HCT116 (cell line): ENCODE data around the gene UROS. TPM values are rescaled to one million over a fixed set of nuclear protein-coding genes. Genes with fewer than 3 reads are reported as not detected.

ENCODE experiments used
- ATAC-seq: fragments of 200-7000 bp; cut with Tn5 transposase; 2 replicates; pipeline ENCODE4 v1.9.1; 2020; ENCODE audit warnings: mild to moderate bottlenecking, moderate library complexity
- BruUV-seq: library from RNA; stranded (reverse); fragments of 400-500 nt; replicated peaks from 2 replicates; lab custom pipeline; 2021; lab: Mats Ljungman, UMichigan
- CTCF ChIA-PET: fragments of 300-600 bp; sonication (Branson Sonifier 250); formaldehyde crosslinking; loops from one replicate; lab custom pipeline; 2021; ENCODE audit warnings: antibody characterized with exemption; lab: Charles Lee
- POLR2A ChIA-PET: fragments of 300-600, 350-600 bp; sonication (Branson Sonifier 250); formaldehyde crosslinking; loops from one replicate; lab custom pipeline; 2021; ENCODE audit warnings: antibody characterized with exemption; lab: Charles Lee
- RAD21 ChIA-PET, 2 experiments: fragments of 300-600 bp; sonication (Branson Sonifier 250); formaldehyde crosslinking; loops; one replicate each; lab custom pipeline; 2023; ENCODE audit warnings: low total read pairs in 2 of 2; ENCODE audit not compliant: uncharacterized antibody in 2 of 2, unreplicated experiment in 2 of 2, low non-redundant PET in 1 of 2; lab: Charles Lee
- DNase-seq: peaks from one replicate; pipeline ENCODE4 v3.0.0-alpha.2; 2010; ENCODE audit warnings: low read depth, low spot score
- H2AFZ ChIP-seq: fragments of 200-600 bp; shearing (Covaris generic), sonication (generic); 2 replicates; pipeline ENCODE4 v1.6.1; 2017; ENCODE audit warnings: low read depth, mixed run types, mixed read lengths, antibody characterized with exemption, low read length; ENCODE audit not compliant: poor library complexity, severe bottlenecking
- H3K27ac ChIP-seq: 2 replicates; pipeline ENCODE4 v1.5.1; 2012; ENCODE audit warnings: low read depth, low read length
- H3K27me3 ChIP-seq: fragments of 200-600 bp; sonication (generic); 2 replicates; pipeline ENCODE4 v1.6.1; 2016; ENCODE audit warnings: mixed run types, low read length, mixed read lengths; ENCODE audit not compliant: insufficient read depth
- H3K36me3 ChIP-seq, 2 experiments: fragments of 200-500 bp in 1 of 2; fragments of 200-600 bp in 1 of 2; sonication (Bioruptor generic) in 1 of 2; sonication (generic) in 1 of 2; 2 replicates each; pipeline versions ENCODE4 v1.5.1 to v1.6.1; 2014 to 2016; ENCODE audit warnings: low read length in 2 of 2, inconsistent platforms in 1 of 2, mixed read lengths in 1 of 2, mixed run types in 1 of 2; ENCODE audit not compliant: insufficient read depth in 2 of 2, control insufficient read depth in 1 of 2
- H3K4me1 ChIP-seq, 2 experiments: fragments of 200-600 bp in 1 of 2; sonication (generic) in 1 of 2; 2 replicates each; pipeline versions ENCODE4 v1.5.1 to v1.6.1; 2012 to 2017; ENCODE audit warnings: low read length in 2 of 2, inconsistent platforms in 1 of 2, mild to moderate bottlenecking in 1 of 2, mixed read lengths in 1 of 2, mixed run types in 1 of 2, moderate library complexity in 1 of 2; ENCODE audit not compliant: insufficient read depth in 2 of 2, control insufficient read depth in 1 of 2
- H3K4me2 ChIP-seq: fragments of 200-600 bp; sonication (generic); 2 replicates; pipeline ENCODE4 v1.6.1; 2017; ENCODE audit warnings: mixed run types, low read length, mixed read lengths
- H3K4me3 ChIP-seq, 2 experiments: fragments of 200-600 bp in 1 of 2; sonication (generic) in 1 of 2; replicated peaks in 1 of 2; 2 replicates each; pipeline ENCODE4 v1.5.1; 2011 to 2016; ENCODE audit warnings: low read length in 2 of 2, control low read depth in 1 of 2, low read depth in 1 of 2, mild to moderate bottlenecking in 1 of 2, mixed read lengths in 1 of 2, mixed run types in 1 of 2
- H3K79me2 ChIP-seq: fragments of 200-600 bp; sonication (generic); 2 replicates; pipeline ENCODE4 v1.6.1; 2017; ENCODE audit warnings: mild to moderate bottlenecking, mixed run types, low read length, moderate library complexity, mixed read lengths; ENCODE audit not compliant: insufficient read depth
- H3K9ac ChIP-seq: fragments of 200-600 bp; sonication (generic); 2 replicates; pipeline ENCODE4 v1.6.1; 2016; ENCODE audit warnings: low read length, mixed read lengths
- H3K9me2 ChIP-seq: fragments of 200-600 bp; sonication (generic), shearing (Covaris generic); 2 replicates; pipeline ENCODE4 v1.6.1; 2017; ENCODE audit warnings: mixed run types, mild to moderate bottlenecking, moderate library complexity; ENCODE audit not compliant: insufficient read depth
- H3K9me3 ChIP-seq, 2 experiments: fragments of 200-500 bp in 1 of 2; fragments of 200-600 bp in 1 of 2; sonication (Bioruptor generic) in 1 of 2; sonication (generic) in 1 of 2; 2 replicates each; pipeline ENCODE4 v1.6.1; 2014 to 2017; ENCODE audit warnings: low read length in 2 of 2, mixed read lengths in 2 of 2, inconsistent platforms in 1 of 2, low read depth in 1 of 2, mild to moderate bottlenecking in 1 of 2, mixed run types in 1 of 2, moderate library complexity in 1 of 2; ENCODE audit not compliant: control insufficient read depth in 1 of 2, insufficient read depth in 1 of 2
- H4K20me1 ChIP-seq: fragments of 200-600 bp; sonication (generic), shearing (Covaris generic); 2 replicates; pipeline ENCODE4 v1.6.1; 2017; ENCODE audit warnings: mixed run types, mild to moderate bottlenecking, moderate library complexity; ENCODE audit not compliant: insufficient read depth
- CTCF ChIP-seq, 3 experiments: fragments of 200-600 bp in 1 of 3; sonication (generic) in 1 of 3; IDR thresholded peaks in 2 of 3; conservative IDR thresholded peaks in 1 of 3; 2 replicates each; pipeline ENCODE4 v1.5.1; 2012 to 2017; ENCODE audit warnings: low read depth in 2 of 3, low read length in 2 of 3, antibody characterized with exemption in 1 of 3, borderline replicate concordance in 1 of 3, control low read depth in 1 of 3, mild to moderate bottlenecking in 1 of 3, mixed read lengths in 1 of 3, mixed run types in 1 of 3, moderate library complexity in 1 of 3; ENCODE audit not compliant: insufficient read depth in 1 of 3
- ELF1 ChIP-seq: IDR thresholded peaks from 2 replicates; pipeline ENCODE4 v1.6.1; 2012; ENCODE audit warnings: low read depth, borderline replicate concordance
- EZH2phosphoT487 ChIP-seq: fragments of 200-600 bp; IDR thresholded peaks from 2 replicates; pipeline ENCODE4 v1.6.1; 2018; ENCODE audit warnings: antibody characterized with exemption, borderline replicate concordance
- JUND ChIP-seq: IDR thresholded peaks from 2 replicates; pipeline ENCODE4 v1.6.1; 2012
- POLR2AphosphoS5 ChIP-seq: IDR thresholded peaks from 2 replicates; pipeline ENCODE4 v1.6.1; 2011; ENCODE audit warnings: mild to moderate bottlenecking, low read depth, low read length, moderate library complexity
- RAD21 ChIP-seq: IDR thresholded peaks from 2 replicates; pipeline ENCODE4 v1.6.1; 2012; ENCODE audit warnings: low read depth, mild to moderate bottlenecking
- SP1 ChIP-seq: IDR thresholded peaks from 2 replicates; pipeline ENCODE4 v1.6.1; 2012; ENCODE audit warnings: low read depth
- intact Hi-C: fragments of 100-400 bp; cut with micrococcal nuclease; formaldehyde crosslinking; loops from 2 replicates; pipeline ENCODE4 v1.10.0; 2022
- total RNA-seq: library from RNA; stranded (reverse); gene quantifications from one replicate; pipeline ENCODE4 v1.2.1, GENCODE V29; 2021; ENCODE audit not compliant: unreplicated experiment

The UROS gene
- total RNA-seq, 1 experiment from 2014 or later = 63.9 TPM

GRCh38 chr10:125742465-125742864 is 80.6 kb downstream of the UROS start:
- peak; percentile 53; the same call in 1 of the 2 replicates for ATAC-seq
- no peak overlapping the region for H3K9ac ChIP-seq
- no peaks in the 10 kb centered on the region for H3K27me3 ChIP-seq
- no peak for TF ChIP-seq SP1
- peak in 2 of 3 experiments; percentile 24 to 36; a peak in 4 of 6 replicates for TF ChIP-seq CTCF (IDR thresholded peaks at IDR 0.05 in 2 of 3, conservative IDR thresholded peaks at IDR 0.05 in 1 of 3; ENCODE audit: borderline replicate concordance in 1 of 3, insufficient read depth in 1 of 3, low read depth in 2 of 3, low read length in 2 of 3)
- TF ChIP-seq ELF1 = no peak
- TF ChIP-seq JUND = no peak
- peak; percentile 47; the same call in 1 of the 2 replicates for TF ChIP-seq RAD21
- TF ChIP-seq POLR2AphosphoS5 = no peak
- no peak for TF ChIP-seq EZH2phosphoT487
- DNase-seq = no peak
- H3K27ac ChIP-seq = no peak overlapping the region
- H3K9me2 ChIP-seq = no peaks in the 10 kb centered on the region
- RAD21 ChIA-PET = no interaction called here
- no peak overlapping the region for H2AFZ ChIP-seq
- H3K9me3 ChIP-seq = no peaks in the 10 kb centered on the region
- no peak overlapping the region for H3K4me2 ChIP-seq
- no peak overlapping the region for H3K4me3 ChIP-seq
- POLR2A ChIA-PET = no interaction called here
- H3K4me1 ChIP-seq = no peaks in the 10 kb centered on the region
- H3K36me3 ChIP-seq = peaks cover 79 to 81% of the 10 kb centered on the region in 2 experiments
- BruUV-seq = no TSS peak
- 0 out of 2 replicates have a peak, but pooled peaks cover 5% of the 10 kb centered on the region for H4K20me1 ChIP-seq
- CTCF ChIA-PET = no interaction called here
- no peaks in the 10 kb centered on the region for H3K79me2 ChIP-seq
- intact Hi-C loops = loop anchor here (5.0 kb wide), 1 partner anchor 645 kb away; the partner anchor contains the start of gene ADAM12
